Medulla oblongata (tissue), 1 donor: ENCODE data around the gene RASSF4.
"Not testable (repeated sequence)": the region's sequence is repeated elsewhere in the genome, so short reads cannot be mapped to it uniquely, and the experiment has no call there.

Experiments used
- DNase-seq: peaks from one replicate; pipeline ENCODE4 v3.0.0-alpha.2; 2015; ENCODE audit errors: extremely low spot score

Gene RASSF4

DNA sequence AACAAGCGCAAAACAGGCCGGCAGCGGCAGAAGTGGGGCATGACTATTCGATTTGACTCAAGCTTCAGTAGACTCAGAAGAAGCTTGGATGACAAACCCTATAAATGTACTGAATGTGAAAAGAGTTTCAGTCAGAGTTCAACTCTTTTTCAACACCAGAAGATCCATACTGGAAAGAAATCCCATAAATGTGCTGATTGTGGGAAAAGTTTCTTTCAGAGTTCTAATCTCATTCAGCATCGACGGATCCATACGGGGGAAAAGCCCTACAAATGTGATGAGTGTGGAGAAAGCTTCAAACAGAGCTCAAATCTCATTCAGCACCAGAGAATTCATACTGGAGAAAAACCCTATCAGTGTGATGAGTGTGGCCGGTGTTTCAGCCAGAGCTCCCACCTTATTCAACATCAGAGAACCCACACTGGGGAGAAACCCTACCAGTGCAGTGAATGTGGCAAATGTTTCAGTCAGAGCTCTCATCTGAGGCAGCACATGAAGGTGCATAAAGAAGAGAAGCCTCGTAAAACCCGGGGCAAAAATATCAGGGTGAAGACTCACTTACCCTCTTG lies 43.9 kb downstream of the RASSF4 start:
- no peak for DNase-seq

DNA sequence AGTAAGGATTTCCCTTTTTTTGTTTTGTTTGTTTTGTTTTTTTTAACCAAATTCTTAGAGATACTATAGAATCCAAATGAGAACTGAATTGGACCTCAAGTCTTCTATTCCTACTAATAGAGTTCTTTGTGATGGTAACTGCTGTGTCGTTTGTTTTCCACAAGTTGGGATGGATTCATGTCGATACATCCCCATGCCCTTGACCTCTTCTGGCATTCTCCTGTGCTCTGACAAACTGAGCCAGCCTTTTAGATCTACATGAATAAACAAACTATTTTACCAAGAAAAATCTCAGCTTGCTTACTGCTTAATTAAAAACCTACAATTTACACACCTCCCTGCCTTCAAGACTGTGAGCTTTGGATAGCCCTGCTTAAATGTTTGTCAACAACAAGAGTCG lies 45.1 kb downstream of the RASSF4 start:
- DNase-seq = no peak

DNA sequence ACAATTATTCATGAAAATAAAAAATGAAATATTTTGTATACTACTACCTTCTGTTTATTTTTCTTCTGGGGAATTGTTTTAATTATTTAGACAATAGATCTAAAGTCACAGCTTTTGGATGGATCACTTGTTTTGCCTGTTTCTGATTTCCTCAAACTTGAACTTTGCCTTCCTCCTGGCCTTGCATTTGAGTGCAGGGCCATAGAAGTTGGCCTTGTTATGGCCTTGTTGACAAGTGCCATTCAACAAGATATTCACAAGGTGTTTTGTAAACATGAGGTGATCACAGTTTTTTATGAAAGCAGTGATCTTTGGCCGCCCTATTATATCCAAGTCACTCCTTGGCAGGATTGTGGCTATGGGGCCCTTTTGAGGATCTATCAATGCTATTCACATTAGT lies 45.7 kb downstream of the RASSF4 start:
- DNase-seq = no peak

DNA sequence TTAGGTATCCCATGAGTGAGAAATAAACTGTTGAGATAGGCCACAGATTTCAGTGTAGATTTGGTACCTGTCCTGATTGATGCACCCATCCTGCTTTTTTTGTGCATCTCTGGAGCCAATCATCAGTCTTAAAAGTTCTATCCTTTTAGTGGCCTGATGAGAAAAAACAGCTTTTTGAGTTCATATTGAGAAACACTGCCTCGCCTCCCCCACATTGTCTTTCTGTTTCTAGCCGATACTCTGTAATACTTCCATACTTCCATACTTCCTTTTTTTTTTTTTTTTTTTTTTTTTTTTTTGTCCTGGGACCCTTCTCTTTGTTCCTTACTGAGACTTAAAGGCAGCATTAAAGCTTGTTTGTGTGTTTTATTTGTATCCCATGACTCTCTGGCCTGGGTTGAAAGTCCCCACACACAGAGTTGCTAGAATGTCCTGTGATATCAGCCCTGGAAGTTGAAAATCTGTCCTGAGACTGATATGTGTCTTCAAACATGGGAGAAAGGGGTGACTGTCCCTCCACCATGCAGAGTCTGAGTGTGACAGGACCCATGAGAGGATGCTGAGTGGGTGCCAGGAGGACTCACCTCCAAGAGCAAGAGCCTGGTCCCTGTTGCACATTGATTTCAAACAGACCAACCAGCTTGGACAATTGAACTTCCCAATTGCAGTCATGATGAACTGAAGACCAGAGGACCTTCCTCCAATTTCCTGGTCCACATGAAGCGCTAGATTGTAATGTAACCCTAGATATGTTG lies 46.9 kb downstream of the RASSF4 start:
- no peak for DNase-seq

DNA sequence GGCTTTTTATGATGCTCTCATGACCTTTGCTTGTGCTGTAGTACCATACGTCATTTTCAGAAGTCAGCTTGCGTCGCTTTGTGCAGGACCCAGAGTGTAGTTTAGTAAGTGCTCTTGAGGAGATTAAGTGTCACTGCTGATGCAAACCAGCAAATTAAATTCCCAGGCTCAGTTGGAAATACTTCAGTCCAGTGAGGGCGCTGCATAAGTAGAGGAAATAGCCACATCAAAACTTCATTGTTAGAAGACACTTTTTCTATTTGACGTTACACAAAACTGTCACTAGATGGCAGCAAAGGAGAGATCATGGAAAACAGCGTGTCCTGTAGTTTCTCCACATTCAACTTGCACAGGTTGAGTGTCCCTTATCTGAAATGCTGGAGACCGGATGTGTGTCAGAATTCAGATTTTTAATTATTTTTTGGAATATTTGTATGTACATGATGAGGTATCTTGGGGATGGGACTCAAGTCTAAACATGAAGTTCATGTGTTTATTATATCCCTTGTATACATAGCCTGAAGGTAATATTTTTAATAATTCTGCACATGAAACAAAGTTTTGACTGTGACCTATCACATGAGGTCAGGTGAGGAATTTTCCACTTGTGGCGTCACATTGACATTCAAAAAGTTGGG lies 49.0 kb downstream of the RASSF4 start:
- peak; percentile 96 for DNase-seq

DNA sequence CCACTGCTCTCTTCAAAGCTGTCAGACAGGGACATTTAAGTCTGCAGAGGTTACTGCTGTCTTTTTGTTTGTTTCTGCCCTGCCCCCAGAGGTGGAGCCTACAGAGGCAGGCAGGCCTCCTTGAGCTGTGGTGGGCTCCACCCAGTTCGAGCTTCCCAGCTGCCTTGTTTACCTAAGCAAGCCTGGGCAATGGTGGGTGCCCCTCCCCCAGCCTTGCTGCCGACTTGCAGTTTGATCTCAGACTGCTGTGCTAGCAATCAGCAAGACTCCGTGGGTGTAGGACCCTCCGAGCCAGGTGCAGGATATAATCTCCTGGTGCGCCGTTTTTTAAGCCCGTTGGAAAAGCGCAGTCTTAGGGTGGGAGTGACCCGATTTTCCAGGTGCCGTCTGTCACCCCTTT lies 55.0 kb downstream of the RASSF4 start:
- not testable (repeated sequence) for DNase-seq

DNA sequence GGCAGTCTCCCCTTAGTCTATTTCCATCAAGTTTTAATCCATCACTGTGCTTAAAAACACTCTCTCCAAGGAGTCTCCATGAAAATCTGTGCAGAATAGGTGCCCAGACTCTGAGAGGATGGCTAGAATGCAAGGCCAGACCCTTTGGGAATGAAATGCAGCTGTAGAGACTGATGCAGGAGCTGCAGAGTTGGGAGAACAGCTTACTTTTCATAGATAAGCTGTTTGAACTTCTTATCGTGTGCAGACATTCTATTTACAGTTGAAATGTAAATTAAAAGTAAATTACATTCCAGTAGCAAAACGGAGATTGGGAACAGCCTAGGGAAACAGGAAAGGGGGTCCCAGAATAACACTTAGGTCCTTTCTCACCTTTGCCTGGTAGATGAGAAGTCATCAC lies 56.0 kb downstream of the RASSF4 start:
- DNase-seq = no peak

DNA sequence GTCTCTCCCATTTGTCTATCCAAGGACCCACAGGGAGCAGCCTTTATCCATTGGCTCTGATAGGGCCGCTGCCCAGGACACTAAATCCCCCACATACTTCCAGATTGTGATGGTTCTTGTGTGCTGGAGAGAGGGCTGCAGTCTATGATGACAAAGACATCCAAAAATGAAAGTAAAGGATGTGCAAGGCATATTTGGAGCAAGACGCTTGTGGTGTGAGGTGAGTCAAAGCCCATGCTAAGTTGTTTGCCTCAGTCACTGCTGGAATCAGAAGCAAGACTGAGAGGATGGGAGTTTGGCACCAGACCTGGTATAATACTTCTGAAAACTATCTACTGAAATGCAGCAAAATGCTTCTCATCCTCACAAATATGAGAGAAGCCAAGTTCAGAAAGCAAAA lies 63.8 kb downstream of the RASSF4 start:
- no peak for DNase-seq

DNA sequence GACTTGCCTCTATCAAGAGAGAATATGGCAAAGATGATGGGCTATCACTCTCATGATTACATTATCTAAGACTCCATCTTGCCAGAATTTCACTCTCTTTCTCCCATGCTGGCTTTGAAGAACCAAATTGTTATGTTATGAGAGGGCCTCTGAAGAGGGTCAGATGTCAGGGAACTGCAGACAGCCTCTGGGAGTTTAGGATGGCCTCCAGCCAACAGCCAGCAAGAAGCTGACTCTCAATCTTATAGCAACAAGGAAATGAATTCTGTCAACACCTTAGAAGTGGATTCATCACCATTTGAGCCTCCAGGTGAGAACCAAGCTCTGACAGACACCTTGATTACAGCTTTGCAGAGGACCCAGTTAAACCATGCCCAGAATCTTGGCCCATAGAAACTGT lies 74.7 kb downstream of the RASSF4 start:
- DNase-seq = no peak

DNA sequence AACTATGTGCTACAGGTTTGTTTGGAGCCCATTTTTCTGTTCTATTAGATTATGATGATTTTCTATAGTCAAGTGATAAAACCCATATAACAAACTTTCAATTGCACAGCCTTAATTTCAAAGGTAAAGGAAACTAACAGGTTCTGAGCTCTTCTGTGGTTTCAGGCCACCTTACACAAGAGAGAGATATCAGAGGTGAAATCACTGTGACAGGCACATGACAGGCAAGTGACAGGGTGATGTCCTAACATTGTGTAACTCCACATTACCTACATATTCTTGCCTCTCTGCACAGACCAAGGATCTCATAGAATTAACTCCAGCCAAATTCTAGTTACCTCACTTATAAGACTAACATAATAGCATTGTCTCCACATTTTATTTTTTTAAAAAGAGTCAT lies 76.1 kb downstream of the RASSF4 start:
- DNase-seq = no peak

DNA sequence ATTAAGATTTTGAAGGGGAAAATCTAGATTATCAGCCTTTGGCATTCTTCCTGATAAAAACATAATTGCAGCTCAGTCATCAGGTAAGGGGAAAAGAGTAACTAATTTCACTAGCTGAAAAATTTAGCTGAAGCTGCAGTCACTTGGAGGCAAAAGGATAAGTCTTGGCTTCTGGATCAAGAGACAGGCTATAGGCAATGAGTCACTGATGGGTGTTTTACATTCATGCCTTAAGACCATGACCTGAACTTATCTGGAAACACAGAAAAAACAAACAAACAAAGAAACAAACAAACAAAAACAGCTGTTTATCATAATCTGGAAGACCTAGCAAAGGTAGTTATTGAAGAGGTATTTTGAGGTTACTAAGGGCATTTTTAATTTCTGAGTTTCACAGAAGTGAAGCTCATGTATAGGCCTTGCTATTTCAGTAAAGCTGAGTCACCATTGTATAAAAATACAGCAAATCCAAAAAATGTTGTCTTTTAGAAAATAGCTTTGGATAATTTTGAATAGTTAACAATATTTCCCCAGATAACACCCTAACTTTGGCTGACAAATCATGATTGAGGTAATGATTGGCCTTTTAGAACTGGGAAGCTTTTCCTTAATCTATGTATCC lies 81.4 kb downstream of the RASSF4 start:
- DNase-seq = no peak

DNA sequence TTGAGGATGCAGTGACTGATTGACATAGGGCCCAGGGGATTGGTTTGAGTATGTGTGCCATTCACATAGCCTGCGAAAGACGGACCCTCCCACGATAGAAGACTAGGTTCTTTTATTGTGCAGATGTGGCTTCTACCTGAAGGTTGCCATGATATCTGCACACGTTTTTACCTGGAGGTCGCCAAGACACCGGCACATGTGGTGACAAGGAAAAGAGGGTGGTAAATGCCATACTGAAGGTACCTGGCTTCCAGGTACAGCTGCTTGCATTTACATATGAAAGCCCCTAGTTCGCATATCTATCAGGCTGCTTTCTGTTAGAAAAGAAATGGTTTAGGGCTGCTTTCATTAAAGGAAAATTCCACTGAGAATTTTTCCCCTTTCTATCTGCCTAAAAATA lies 84.7 kb downstream of the RASSF4 start:
- no peak for DNase-seq
